ENCODE data around the gene BMP8B.
"Not testable (repeated sequence)": the region's sequence is repeated elsewhere in the genome, so short reads cannot be mapped to it uniquely, and the experiment has no call there.

Gene BMP8B

DNA sequence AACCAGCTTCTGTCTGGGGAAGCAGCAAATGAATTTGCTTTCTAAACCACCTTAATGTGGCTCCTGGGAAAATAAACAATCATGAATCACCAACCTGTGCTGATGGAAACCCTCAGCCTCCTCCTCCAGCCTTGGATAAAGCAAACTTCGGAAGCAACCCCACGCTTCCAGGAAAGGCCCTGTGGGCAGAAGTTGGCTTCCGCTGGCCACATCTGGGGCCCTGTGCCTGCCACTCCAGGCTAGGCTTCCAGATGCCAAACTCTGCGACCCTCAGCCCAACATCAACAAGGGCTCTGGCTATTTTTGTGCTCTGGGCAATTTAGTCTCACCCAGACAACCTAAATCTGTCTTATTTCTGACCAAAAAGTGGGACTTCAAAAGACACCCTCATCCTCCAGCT is 11.4 kb downstream of the BMP8B start:
- FAIRE-seq: no peak

DNA sequence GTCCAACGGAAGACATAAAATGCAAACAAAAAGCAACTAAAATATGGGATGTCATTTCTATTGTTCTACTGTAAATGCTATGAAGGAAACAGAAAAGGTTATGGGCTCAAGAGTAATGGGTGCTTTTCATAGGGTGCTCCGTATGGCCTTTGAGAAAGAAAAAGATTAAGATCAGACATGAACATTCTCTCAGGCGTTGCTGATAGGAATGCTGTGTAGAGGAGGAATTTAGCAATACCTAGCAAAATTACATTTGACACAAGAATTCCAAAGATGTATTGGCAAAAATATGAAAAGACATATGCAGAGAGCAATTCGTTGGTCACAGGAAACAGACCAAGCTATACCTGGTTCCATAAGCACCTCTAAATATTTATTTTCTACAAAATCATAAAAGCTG is 11.8 kb downstream of the BMP8B start:
- no peak for FAIRE-seq

DNA sequence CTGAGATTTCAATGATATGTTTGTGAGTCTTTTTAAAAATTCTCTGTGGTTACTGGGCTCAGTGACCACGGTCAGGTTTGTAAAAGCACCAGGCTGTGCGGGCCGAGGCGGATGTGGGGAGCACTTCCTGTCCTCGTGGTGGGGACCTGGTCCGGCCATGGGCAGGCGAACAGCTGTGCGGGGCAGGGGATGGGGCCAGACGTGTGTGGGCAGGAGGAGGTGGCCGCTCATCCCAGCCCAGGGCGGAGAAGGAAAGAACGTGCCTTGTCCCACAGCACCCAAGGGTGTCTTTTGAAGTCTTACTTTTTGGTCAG is 12.3 kb downstream of the BMP8B start:
- FAIRE-seq: no peak

GRCh38 chr1:39775676-39776399 is 12.8 kb downstream of the BMP8B start:
- not testable (repeated sequence) for FAIRE-seq

GRCh38 chr1:39775141-39775540 is 13.5 kb downstream of the BMP8B start:
- not testable (repeated sequence) for FAIRE-seq

DNA sequence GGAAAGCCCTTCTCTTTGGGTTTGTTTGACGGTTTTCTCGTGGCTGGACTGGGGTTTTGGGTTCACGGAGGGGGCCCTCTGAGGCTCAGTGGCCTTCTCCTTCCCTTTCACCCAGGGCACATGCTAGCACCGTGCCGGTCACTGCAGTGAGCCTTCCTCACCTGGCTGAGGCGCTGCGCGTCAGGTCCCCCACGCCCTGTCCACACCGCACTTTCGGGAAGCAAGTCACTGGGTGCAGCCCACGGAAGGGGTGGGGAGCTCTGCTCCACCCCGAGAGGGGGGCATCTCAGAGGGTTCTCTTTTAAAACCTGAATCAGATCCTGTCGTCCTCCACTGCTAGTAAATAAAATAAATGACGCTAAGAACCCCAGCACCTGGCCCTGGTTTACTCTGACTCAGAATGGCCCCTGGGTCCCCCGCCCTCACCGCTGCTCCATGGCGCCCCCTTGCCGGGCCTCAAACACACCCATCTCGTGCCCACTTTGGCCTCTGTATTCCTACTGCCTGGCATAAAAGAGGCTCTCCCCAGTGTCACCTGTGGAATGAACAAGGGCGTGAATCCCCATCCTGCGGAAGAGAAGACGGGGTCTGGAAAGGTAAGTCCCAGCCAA is 15.2 kb downstream of the BMP8B start:
- FAIRE-seq: not testable (repeated sequence)

DNA sequence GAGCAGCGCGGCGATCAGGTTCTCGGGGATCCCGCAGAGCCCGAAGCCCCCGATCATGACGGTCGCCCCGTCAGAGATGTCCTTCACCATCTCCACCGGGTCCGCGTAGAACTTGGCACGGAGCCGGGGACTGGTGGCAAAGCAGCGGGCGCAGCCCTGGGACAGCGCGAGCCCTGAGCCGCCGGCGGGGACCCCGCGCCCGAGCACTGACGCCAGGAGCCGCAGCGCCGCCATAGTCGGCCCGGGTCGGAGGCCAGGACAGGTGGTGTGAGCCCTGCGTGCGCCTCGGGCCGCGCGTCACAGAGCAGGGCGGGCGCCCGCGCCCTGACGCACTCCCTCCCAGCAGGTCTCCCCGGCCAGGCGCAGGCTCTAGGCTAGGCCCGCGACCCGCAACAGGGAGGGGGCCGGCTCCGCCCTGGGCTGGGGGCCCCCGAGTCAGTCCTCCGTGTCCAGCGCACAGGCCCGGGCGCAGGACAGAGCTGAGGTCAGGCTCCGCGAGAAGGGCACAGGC is 17.6 kb downstream of the BMP8B start, which contains the start of gene OXCT2:
Gene OXCT2, minus strand, starts transcription at position 327 of the 511 bp plus-strand sequence. Its CDS starts 93 bp downstream, at position 234.
- FAIRE-seq: not testable (repeated sequence)

DNA sequence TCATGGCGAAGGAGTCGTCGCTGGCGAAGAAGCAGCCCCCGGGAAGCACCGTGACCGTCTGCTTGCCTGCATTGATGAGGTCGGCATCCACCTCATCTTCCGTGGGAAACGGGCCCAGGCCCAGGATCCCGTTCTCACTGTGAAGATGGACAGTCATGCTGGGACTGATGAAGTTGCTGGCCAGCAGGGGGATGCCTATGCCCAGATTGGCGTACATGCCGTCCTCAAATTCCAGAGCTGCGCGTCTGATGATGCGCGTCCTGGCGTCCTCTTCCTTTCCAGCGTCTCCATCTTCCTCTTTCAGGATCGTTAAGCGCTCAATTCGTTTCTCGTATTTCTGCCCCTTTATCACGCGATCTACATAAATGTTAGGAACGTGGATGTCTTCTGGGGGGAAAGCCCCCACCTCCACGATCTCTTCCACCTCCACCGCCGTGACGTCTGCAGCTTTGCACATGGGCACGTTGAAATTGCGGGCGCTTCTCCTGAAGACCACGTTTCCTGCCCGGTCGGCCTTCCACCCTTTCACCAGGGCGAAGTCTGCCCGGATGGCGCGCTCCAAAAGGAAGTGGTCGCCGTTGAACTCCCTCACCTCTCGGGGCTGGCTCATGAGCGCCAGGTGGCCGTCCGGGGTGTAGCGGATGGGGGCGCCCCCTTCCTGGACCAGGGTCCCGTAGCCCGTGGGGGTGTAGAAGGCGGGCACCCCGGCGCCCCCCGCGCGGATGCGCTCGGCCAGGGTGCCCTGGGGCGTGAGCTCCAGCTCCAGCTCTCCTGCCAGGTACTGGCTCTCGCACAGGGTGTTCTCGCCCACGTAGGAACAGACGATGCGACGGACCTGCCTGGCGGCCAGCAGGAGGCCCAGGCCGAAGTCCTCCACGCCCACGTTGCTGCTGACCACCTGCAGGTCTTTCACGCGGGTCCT is 18.3 kb downstream of the BMP8B start:
- not testable (repeated sequence) for FAIRE-seq

- not testable (repeated sequence) for FAIRE-seq
These were observed 19.2 kb downstream of the BMP8B start for GRCh38 chr1:39769502-39769901.

GRCh38 chr1:39766466-39766865 is 22.2 kb downstream of the BMP8B start:
- not testable (repeated sequence) for FAIRE-seq

GRCh38 chr1:39764512-39764911 is 24.2 kb downstream of the BMP8B start:
- FAIRE-seq: not testable (repeated sequence)

- FAIRE-seq: not testable (repeated sequence)
These were observed 24.9 kb downstream of the BMP8B start for GRCh38 chr1:39763619-39764374.

GRCh38 chr1:39762550-39763540 is 25.8 kb downstream of the BMP8B start:
- no peak for FAIRE-seq

GRCh38 chr1:39761557-39762260 is 27.0 kb downstream of the BMP8B start:
- FAIRE-seq: no peak

DNA sequence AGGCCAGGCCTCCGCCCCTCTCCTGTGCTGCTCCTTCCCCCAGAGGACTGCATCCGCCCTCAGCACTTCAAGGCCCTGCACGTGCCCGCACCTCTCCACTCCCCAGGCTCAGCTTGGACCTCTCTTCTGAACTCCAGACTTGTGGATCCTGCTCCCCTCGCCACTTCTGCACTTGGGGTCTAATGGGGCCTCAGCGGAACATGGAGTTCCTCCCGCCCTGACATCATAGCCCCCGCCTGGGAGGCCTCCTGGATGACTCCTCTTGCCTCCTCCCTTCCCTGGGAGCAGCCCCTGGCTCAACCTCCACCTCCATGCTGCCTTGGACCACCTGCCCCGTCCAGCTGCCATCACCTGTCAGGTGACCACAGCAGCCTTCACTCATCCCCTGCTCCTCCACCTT is 27.6 kb downstream of the BMP8B start:
- FAIRE-seq: no peak

GRCh38 chr1:39760074-39761008 is 28.3 kb downstream of the BMP8B start:
- no peak for FAIRE-seq

- no peak for FAIRE-seq
These were observed 29.3 kb downstream of the BMP8B start for GRCh38 chr1:39759436-39759726.

DNA sequence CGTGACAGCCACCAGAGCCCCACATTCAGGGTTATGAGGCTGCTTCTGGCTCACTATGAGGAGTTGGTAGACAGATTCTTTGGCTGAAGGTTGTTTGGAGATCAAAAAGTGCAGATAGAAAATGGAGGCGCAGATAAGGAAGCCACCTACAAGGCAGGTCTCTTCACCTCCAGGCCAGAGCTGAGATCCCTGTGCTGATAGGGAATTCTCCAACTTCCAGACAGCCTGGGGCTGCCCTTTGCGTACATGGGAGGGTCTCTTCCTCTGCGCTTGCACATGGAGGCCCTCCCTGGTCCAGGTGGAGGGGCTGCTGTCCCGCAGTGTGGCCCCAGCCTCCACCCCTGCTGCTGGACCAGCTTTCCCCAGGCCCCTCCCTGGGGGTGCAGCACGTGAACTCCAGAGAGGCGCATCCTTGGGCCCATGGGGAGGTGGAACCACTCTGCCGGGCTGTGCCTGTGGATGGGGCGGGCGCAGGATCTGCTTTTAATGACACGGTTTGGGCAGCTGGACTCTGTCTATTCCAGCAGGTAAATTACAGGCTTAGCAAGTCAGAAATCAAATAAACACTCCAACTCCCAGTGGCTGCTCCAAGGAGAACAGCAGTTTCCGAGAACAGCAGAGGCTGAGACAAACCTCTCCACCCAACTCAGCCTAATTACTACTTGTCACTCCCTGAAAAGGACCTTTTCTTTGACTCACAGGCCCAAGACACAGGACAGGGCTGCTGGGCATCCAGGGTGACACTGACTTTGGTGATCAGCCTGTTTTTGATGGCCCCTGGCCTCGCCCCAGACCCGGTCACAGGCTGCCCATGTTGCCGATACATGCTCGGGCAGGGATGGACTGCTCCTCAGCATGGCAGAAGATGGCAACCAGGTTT is 29.9 kb downstream of the BMP8B start:
- no peak for FAIRE-seq

Measured in colon (tissue), 2 donors.